T-helper 17 cell (primary cell): ENCODE measurements around the gene UNC13C. TPM values are rescaled to one million over a fixed set of nuclear protein-coding genes. Genes with fewer than 3 reads are reported as not detected.

Experiments used
- ATAC-seq: fragments of 150-1000 bp; cut with Tn5 transposase; 2 replicates; pipeline ENCODE4 v1.10.0; 2021; ENCODE audit warnings: mild to moderate bottlenecking, moderate library complexity
- DNase-seq, 3 donors: peaks; one replicate each; pipeline versions ENCODE4 v3.0.0 to v3.0.0-alpha.2; 2020 to 2021
- H3K9me3 ChIP-seq: one replicate; pipeline ENCODE4 v1.7.0; 2013; ENCODE audit warnings: low read length, mild to moderate bottlenecking; ENCODE audit not compliant: control insufficient read depth, poor library complexity, severe bottlenecking
- H3K27ac Mint-ChIP-seq: one replicate; pipeline ENCODE4 v1.8.0; 2022; ENCODE audit warnings: mild to moderate bottlenecking, moderate library complexity, mixed read lengths
- H3K27me3 Mint-ChIP-seq: one replicate; pipeline ENCODE4 v1.8.0; 2022; ENCODE audit warnings: mixed read lengths
- H3K36me3 Mint-ChIP-seq: one replicate; pipeline ENCODE4 v1.8.0; 2022; ENCODE audit warnings: low read depth, mixed read lengths
- H3K4me1 Mint-ChIP-seq: one replicate; pipeline ENCODE4 v1.8.0; 2022; ENCODE audit warnings: mild to moderate bottlenecking, mixed read lengths
- H3K4me3 Mint-ChIP-seq: one replicate; pipeline ENCODE4 v1.8.0; 2022; ENCODE audit warnings: mild to moderate bottlenecking, moderate library complexity, mixed read lengths
- total RNA-seq, 4 donors: library from RNA in 2 of 4; stranded (reverse) in 2 of 4; gene quantifications; one replicate each; pipeline ENCODE4 v1.2.3 and lab custom pipeline; 2022 to 2026

UNC13C gene
- total RNA-seq, 2 donors from 2014 or later: not detected

DNA sequence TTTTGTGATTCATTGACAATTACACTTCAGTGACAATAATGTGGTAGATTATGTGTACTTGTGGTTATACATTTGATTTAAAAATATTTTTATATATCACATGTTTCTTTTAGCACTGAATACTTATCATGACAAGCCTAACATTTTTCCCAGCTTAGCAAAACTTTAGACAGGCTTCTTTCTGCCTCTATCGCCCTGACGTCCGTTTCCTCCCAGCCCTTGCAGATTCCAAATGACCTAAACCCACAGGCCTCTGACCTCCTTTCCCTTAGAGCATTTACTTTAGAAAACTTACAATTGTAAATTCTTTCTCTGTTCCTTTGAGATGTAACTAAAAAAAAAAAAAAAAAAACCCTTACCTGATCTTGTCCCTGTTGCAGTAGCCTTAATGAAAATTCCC lies 326.1 kb downstream of the UNC13C start:
- no peaks in the 10 kb centered on the region for H3K9me3 ChIP-seq
- Mint-ChIP-seq H3K4me3 (no peak overlapping the region), H3K36me3 (no peaks in the 10 kb centered on the region), H3K4me1 (no peaks in the 10 kb centered on the region), H3K27me3 (no peaks in the 10 kb centered on the region), H3K27ac (no peak overlapping the region)
- ATAC-seq (no peak), DNase-seq (no peak)

DNA sequence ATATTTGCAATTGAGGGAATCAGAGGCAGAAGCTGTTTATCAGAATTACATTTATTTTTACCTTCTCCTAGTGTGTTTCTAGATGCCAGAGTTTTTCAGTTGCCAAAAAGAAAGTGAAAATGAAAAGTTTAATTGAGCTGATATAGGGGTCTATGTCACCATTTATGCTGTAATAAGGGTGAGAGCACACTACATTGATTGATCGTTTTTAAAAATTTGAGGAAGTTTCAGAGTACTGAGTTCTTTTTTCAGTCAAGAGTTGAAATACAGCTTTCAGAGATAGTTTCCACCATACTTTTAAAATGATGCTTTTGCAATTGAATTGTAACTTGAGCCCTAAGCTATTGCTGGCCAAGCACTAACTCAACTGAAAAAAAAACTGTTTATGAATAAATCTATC lies 326.9 kb downstream of the UNC13C start:
- Mint-ChIP-seq H3K4me3 (no peak overlapping the region), H3K36me3 (no peaks in the 10 kb centered on the region), H3K27me3 (no peaks in the 10 kb centered on the region), H3K27ac (no peak overlapping the region), H3K4me1 (no peaks in the 10 kb centered on the region)
- no peaks in the 10 kb centered on the region for H3K9me3 ChIP-seq
- ATAC-seq (no peak), DNase-seq (no peak)

DNA sequence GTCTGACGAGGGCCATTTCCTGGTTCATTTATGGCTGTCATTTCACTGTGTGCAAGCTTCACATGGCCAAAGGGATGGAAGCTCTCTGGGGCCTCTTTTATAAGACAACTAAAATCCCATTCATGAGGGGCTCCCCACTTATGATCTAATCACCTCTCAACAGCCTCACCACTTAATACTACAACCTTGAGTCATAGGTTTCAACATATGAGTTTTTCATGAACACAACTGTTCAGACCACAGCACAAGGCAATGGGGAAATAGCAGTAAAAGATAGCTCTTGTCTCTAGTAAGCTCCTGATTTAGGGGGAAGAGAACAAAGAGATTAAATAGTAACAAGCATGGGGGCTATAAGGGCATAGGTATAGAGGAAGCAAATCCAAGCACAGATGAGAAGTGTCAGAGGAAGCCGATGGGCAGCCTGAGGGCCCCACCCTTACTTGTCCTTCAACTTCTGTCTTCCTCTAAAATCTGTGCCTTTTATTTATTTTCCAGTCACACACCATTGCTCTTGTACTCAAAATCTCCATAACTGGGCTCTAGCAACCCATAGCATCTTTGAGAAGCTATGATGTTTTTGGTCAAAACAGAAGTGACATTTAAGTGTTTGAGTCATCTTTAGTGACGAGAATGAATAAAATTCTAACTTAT lies 329.1 kb downstream of the UNC13C start:
- H3K4me3 Mint-ChIP-seq: no peak overlapping the region
- H3K27ac Mint-ChIP-seq: no peak overlapping the region
- no peak for ATAC-seq
- H3K4me1 Mint-ChIP-seq: no peaks in the 10 kb centered on the region
- no peaks in the 10 kb centered on the region for H3K27me3 Mint-ChIP-seq
- DNase-seq: no peak
- no peaks in the 10 kb centered on the region for H3K36me3 Mint-ChIP-seq
- H3K9me3 ChIP-seq: no peaks in the 10 kb centered on the region

DNA sequence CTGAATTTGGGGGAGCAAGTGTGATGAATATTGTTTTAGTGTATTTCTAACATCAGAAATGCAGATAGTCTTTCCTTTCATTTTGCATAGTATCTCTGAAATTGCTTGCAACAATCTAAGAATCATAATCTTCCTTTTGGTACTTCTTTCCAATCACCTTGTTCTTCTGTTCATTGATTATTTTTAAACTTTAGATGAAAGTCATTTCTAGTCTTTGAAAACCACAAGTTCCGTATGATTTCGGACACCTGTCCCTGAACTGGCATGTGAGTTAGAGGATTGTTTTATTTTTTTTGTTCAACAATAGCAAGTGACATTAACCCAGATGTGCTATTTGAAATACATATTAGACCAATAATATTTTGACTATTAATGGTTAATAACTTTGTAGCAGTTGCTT lies 329.7 kb downstream of the UNC13C start:
- ATAC-seq: no peak
- DNase-seq: no peak
- H3K27ac Mint-ChIP-seq: no peak overlapping the region
- H3K36me3 Mint-ChIP-seq: no peaks in the 10 kb centered on the region
- H3K4me1 Mint-ChIP-seq: no peaks in the 10 kb centered on the region
- no peaks in the 10 kb centered on the region for H3K27me3 Mint-ChIP-seq
- H3K9me3 ChIP-seq: no peaks in the 10 kb centered on the region
- no peak overlapping the region for H3K4me3 Mint-ChIP-seq

DNA sequence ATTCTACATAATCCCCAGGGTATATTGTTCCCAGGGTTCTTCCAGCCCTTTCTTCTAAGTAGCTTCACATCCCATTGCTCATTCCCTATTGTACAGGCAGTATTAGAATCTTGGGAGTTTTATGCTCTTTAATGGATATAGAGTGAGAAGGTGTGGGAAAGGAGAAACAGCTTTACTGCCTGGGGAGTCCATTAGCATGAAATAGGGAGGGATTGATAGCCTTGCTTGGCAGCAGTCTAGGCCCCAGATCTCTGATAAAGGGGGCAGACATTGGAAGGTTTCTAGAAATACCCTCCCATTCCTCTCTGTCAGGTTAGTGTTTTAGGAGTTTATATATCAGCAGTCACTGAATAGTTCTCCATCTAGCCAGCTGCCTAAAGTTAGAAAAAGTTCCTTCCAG lies 334.3 kb downstream of the UNC13C start:
- ATAC-seq: no peak
- no peak overlapping the region for H3K4me3 Mint-ChIP-seq
- no peaks in the 10 kb centered on the region for H3K4me1 Mint-ChIP-seq
- no peaks in the 10 kb centered on the region for H3K9me3 ChIP-seq
- no peaks in the 10 kb centered on the region for H3K27me3 Mint-ChIP-seq
- H3K36me3 Mint-ChIP-seq: no peaks in the 10 kb centered on the region
- H3K27ac Mint-ChIP-seq: no peak overlapping the region
- DNase-seq: no peak

DNA sequence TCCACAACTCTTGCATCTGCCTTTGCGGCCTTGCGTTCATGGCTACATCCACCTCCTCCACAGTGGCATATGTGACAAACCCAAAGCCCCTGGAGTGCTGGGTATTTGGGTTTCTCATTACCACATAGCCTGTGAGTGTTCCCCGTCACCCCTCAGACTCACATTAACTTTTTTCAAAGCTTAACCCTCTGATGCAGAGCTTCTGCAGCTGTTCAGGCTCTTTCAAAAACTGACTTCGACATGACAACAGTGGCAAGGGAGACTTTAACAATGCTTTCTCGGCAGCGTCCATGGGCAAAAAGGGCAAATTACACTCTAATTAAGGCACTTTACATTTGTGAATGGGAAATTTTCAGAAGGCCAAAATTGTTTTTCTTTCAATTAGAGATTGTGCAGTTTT lies 343.2 kb downstream of the UNC13C start:
- Mint-ChIP-seq H3K27ac (no peak overlapping the region), H3K36me3 (no peaks in the 10 kb centered on the region), H3K27me3 (no peaks in the 10 kb centered on the region), H3K4me1 (no peaks in the 10 kb centered on the region), H3K4me3 (no peak overlapping the region)
- ATAC-seq: no peak
- no peaks in the 10 kb centered on the region for H3K9me3 ChIP-seq
- DNase-seq: no peak

DNA sequence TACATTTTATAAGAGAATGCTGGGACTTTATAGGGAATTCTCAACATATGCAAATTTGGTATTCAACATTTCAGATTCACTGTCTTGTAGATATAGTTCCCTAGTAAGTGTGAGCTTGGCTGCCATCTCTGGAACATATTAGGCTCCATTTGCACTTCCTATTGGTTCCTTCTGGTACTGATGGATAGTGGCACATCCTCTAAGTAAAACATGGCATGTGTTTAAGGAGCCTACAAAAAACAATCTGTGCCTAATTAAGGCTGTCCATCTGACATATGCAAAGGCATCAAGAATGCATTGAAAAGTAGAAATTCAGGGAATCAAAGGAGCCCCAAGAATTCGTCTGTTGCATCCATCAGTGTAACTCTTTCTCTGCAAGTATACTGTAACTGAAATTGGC lies 344.1 kb downstream of the UNC13C start:
- no peaks in the 10 kb centered on the region for H3K36me3 Mint-ChIP-seq
- H3K9me3 ChIP-seq: no peaks in the 10 kb centered on the region
- no peaks in the 10 kb centered on the region for H3K27me3 Mint-ChIP-seq
- H3K4me3 Mint-ChIP-seq: no peak overlapping the region
- ATAC-seq (no peak), DNase-seq (no peak)
- H3K27ac Mint-ChIP-seq: no peak overlapping the region
- no peaks in the 10 kb centered on the region for H3K4me1 Mint-ChIP-seq

DNA sequence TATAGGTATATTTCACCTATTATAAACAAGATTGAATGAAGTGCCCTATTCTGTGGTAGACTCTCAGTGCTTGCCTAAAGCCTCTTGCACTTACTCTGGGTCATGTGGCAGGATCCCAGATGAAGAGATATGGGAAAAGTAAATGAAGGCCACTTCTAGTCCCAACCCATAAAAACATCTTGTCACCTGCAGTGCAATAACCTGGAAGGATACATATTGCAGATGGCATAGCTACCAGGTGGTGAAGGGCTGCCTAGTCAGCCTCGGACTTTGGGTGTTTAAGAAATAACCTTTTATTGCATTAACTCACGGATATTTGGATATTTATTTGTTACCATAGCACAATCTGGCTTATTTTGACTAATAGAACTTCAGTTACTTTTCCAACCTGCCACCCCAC lies 367.1 kb downstream of the UNC13C start:
- no peak overlapping the region for H3K4me3 Mint-ChIP-seq
- H3K9me3 ChIP-seq: no peaks in the 10 kb centered on the region
- no peaks in the 10 kb centered on the region for H3K27me3 Mint-ChIP-seq
- no peak for DNase-seq
- H3K36me3 Mint-ChIP-seq: no peaks in the 10 kb centered on the region
- H3K4me1 Mint-ChIP-seq: no peaks in the 10 kb centered on the region
- no peak overlapping the region for H3K27ac Mint-ChIP-seq
- ATAC-seq: no peak

DNA sequence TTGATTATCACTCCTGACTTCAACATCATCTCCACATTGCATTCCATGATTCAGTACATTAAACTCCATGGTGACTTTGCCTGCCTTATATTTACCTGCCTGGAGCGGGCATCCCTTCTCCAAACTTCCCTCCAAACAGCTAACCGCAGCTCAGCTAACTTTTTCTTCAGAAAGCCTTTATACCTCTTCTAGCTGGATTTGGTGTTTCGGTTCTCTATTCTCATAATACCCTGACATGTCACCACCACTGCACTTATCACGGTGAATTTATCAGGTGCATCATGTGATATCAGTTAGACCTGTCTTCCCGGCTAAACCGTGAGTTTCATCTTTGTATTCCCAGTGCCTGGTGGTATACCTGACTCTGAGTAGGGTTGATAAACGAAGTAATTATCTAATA lies 367.6 kb downstream of the UNC13C start:
- no peak overlapping the region for H3K27ac Mint-ChIP-seq
- no peak for ATAC-seq
- no peak for DNase-seq
- H3K27me3 Mint-ChIP-seq: no peaks in the 10 kb centered on the region
- no peaks in the 10 kb centered on the region for H3K9me3 ChIP-seq
- no peaks in the 10 kb centered on the region for H3K36me3 Mint-ChIP-seq
- no peaks in the 10 kb centered on the region for H3K4me1 Mint-ChIP-seq
- H3K4me3 Mint-ChIP-seq: no peak overlapping the region

DNA sequence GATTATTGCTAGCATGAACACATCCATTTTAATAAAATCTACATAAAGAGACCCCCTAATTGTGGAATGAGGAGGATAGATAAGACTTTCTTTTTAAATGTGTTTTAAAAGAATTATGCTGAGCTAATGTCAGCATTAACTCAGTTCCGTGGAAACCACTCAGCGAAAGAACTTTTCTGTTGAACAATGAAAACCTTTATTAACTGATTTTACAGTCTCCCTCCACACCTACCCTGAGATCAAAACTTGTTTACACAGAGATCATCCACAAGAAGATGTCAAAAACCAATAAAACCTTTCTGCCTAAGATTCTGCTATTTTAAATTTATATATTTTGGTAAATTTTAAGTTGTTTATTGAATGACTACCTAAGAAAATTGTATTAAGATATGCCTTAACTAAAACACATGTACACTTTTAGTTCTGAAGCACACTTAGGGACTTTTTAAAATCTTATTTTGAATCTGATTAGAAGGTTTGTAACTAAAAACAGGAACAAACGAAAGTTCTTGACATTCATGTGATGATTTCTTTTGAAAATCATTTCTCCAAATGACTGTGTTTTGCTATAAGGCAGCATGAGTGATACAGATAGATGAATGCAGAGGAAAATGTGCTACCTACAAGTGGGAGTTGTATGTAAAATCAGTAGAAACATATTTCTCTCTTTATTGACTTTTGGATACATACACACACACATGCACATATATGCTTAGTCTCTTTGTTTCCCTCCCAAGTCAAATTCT lies 369.0 kb downstream of the UNC13C start:
- no peaks in the 10 kb centered on the region for H3K27me3 Mint-ChIP-seq
- H3K4me3 Mint-ChIP-seq: no peak overlapping the region
- ATAC-seq (no peak), DNase-seq (no peak)
- no peaks in the 10 kb centered on the region for H3K9me3 ChIP-seq
- H3K27ac Mint-ChIP-seq: no peak overlapping the region
- H3K4me1 Mint-ChIP-seq: no peaks in the 10 kb centered on the region
- no peaks in the 10 kb centered on the region for H3K36me3 Mint-ChIP-seq

DNA sequence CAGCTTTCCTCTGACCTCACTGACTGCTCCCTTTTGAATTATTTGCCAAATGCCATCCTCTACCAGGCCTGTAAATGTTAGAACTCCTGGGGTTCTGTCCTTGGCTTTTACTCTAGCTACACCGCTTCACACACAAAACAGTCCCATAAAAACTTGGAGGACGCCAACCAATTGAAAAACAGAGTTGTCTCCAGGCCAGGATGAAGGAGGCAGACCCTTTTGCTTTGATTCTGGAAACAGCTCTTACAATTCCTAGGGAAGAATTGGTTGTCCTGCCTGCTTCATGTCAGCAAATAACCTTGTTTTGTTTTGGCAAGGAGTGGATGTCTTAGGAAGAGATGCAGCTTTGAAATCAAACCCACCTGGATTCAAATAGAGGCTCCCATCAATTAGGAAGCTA lies 375.5 kb downstream of the UNC13C start:
- Mint-ChIP-seq H3K27ac (no peak overlapping the region), H3K4me3 (no peak overlapping the region), H3K27me3 (no peaks in the 10 kb centered on the region), H3K36me3 (no peaks in the 10 kb centered on the region), H3K4me1 (no peaks in the 10 kb centered on the region)
- no peaks in the 10 kb centered on the region for H3K9me3 ChIP-seq
- DNase-seq (no peak), ATAC-seq (no peak)

DNA sequence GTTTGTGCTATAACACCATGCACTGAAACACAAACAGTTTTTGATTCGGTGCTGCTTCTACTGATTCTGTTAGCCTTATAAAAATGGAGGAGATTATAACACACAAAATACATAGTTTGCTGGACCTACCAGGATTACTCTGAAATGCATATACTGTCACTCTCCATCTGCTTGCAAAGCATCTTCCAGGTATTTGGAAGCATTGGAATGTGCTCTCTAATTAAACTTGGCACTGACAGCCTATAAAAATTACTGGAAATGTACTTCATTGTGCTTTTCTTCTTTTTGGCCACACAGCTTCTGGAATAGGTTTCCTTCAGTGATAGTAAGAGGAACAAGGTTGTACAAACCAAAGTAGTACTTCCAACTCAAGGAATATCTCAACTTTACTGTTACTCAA lies 376.1 kb downstream of the UNC13C start:
- no peaks in the 10 kb centered on the region for H3K27me3 Mint-ChIP-seq
- H3K4me1 Mint-ChIP-seq: no peaks in the 10 kb centered on the region
- ATAC-seq (no peak), DNase-seq (no peak)
- no peaks in the 10 kb centered on the region for H3K36me3 Mint-ChIP-seq
- no peaks in the 10 kb centered on the region for H3K9me3 ChIP-seq
- no peak overlapping the region for H3K27ac Mint-ChIP-seq
- H3K4me3 Mint-ChIP-seq: no peak overlapping the region

DNA sequence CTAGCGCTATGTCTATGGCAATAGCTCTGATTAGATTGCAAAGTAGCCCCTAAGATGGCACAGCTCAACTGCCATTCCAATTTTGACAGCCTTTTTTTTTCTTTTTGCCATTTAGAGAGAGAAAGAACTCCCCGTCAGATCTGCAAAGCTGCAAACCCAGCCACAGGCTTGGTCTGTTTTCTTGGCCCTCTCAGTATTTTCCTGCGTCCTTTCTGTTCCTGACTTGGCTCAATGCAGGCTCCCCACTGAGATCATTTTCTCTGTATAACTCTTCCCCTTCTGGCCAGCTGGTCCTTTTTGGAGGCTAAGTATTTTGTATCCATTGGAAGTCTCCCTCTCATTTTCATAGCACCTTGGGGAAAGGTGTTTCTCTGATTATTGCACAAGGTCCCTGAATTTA lies 386.7 kb downstream of the UNC13C start:
- Mint-ChIP-seq H3K4me1 (no peaks in the 10 kb centered on the region), H3K4me3 (no peak overlapping the region), H3K27ac (no peak overlapping the region), H3K27me3 (no peaks in the 10 kb centered on the region), H3K36me3 (no peaks in the 10 kb centered on the region)
- DNase-seq (no peak), ATAC-seq (no peak)
- H3K9me3 ChIP-seq: no peaks in the 10 kb centered on the region

DNA sequence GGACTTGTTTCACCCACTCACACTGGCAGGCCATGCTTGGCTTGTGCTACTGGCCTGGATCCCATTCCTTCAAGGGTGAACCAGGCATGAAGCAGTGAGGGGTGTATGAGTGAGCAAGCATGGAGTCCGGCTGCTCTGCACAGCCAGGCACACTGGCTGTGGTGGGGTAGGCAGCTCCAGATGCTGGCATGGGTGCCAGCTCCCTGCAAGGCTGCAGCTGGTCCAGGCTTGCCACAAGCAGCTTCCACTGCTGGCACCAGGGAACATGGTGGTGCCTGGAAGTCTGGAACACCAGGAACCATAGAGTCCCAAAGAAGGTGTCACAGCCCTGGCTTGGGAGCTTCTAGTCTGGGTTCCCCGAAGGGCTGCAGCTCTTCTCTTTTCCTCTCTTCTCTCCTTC lies 395.1 kb downstream of the UNC13C start:
- no peak for ATAC-seq
- Mint-ChIP-seq H3K4me1 (no peaks in the 10 kb centered on the region), H3K27ac (no peak overlapping the region), H3K4me3 (no peak overlapping the region), H3K27me3 (no peaks in the 10 kb centered on the region), H3K36me3 (no peaks in the 10 kb centered on the region)
- DNase-seq: no peak
- no peaks in the 10 kb centered on the region for H3K9me3 ChIP-seq
